HG03039 (cell line): ENCODE measurements around the gene IER3.

Experiments
- ATAC-seq: cut with Tn5 transposase; IDR thresholded peaks from one replicate; pipeline ENCODE4 v1.9.1; 2021; ENCODE audit warnings: mild to moderate bottlenecking, moderate library complexity; ENCODE audit not compliant: unreplicated experiment

The IER3 gene

GRCh38 chr6:30709101-30709868 lies 35.1 kb downstream of the IER3 start:
- no peak for ATAC-seq

DNA sequence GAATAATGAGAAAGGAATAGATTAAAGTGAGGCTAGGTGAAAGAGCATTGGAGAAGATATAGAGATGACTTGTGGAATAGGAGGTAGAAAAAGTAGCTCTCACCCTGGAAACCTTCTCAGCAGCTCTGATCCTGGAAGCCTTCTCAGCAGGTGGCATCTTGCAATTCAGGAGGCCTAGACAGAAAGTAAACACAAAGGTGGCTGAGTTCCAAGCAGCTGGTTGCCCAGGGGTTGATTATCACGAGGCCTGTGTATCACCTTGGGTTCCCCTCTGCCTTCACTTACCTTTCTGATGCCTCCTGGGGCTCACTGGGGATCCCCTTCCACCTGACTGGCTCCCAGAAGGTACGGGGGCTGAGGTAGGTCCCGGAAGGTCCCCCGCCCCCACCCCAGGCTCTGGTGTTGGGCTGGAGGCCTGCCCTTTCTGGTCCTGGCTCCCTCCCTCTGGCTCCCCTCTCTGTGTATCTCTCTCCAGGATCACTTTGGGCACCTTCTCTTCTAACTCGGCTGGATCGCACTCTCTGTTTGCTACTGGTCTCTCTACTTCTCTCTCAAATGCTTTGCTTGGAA lies 37.0 kb downstream of the IER3 start:
- ATAC-seq = no peak

DNA sequence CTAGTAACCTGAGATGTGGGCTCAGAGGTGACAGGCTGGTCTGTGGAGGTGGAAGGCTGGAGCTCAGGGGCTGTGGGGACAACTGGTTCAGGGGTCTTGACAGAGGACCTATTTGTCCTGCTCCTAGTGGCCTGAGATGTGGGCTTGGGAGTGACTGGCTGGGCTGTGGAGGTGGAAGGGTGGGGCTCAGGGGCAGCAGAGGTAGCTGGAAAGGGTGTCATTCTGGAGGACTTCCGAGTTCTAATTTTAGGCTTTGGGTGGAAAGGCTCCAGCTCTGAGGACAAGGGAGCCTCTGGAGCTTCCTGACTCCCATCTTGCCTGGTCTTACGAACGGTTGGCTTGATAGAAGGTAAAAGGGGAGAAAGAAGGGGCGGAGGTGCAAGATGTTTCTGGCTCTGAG lies 38.7 kb downstream of the IER3 start:
- no peak for ATAC-seq

- no peak for ATAC-seq
Measured at GRCh38 chr6:30703821-30704220, 40.5 kb downstream of the IER3 start.

GRCh38 chr6:30703011-30703410 lies 41.3 kb downstream of the IER3 start:
- ATAC-seq = no peak

- ATAC-seq = no peak
Measured at GRCh38 chr6:30700340-30700739, 44.0 kb downstream of the IER3 start.

DNA sequence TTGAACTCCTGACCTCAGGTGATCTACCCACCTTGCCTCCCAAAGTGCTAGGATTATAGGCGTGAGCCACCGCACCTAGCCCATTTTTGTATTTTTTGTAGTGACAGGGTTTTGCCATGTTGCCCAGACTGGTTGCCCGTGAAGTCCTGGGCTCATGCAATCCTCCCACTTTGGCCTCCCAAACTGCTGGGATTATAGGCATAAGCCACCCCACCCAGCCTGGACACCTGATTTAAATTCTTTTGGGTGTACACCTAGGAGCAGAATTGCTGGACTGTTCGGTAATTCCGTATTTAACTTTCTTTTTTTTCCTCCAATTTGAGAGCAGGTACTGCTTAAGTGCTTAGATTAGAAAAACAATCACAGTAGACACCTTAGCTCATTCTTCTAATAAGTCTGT lies 47.9 kb downstream of the IER3 start:
- ATAC-seq = no peak
